Neural progenitor cell (in vitro differentiated cells): ENCODE data around the gene TSPAN3.

Experiments
- CTCF ChIP-seq: fragments of 200-600 bp; sonication (generic); IDR thresholded peaks from 2 replicates; pipeline ENCODE4 v1.5.1; 2017; ENCODE audit warnings: antibody characterized with exemption, mild to moderate bottlenecking
- EZH2 ChIP-seq: fragments of 200-600 bp; sonication (generic); IDR thresholded peaks from 2 replicates; pipeline ENCODE4 v1.6.1; 2017; ENCODE audit warnings: antibody characterized with exemption, mild to moderate bottlenecking, moderate library complexity
- EZH2phosphoT487 ChIP-seq: fragments of 200-600 bp; sonication (generic); IDR thresholded peaks from 2 replicates; pipeline ENCODE4 v1.6.1; 2017; ENCODE audit warnings: antibody characterized with exemption

- TF ChIP-seq EZH2 (no peak), CTCF (no peak), EZH2phosphoT487 (no peak)
Observed at GRCh38 chr15:77053709-77054108, 17.2 kb downstream of the TSPAN3 start.
